ENCODE measurements around the gene CEP112.

DNA sequence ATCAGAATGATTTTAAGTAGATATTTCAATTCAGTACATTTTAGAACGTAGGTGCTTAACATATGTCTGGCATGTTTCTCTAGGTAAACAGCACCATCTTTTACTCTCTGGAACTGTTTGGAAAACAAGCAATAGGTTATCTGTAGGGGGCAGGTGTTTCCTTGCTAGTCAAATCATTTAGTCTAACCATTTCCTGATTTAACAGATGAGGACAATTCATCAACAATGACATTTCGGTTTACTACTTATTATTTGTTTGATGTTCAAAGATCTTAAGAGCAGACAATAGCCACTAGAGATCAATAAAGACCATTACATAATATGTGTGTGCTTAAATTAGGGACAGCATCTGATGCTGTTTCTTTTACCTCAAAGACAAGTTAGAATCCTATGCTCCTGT, 173.1 kb downstream of the CEP112 start:
- TF ChIP-seq, protein P1, sequence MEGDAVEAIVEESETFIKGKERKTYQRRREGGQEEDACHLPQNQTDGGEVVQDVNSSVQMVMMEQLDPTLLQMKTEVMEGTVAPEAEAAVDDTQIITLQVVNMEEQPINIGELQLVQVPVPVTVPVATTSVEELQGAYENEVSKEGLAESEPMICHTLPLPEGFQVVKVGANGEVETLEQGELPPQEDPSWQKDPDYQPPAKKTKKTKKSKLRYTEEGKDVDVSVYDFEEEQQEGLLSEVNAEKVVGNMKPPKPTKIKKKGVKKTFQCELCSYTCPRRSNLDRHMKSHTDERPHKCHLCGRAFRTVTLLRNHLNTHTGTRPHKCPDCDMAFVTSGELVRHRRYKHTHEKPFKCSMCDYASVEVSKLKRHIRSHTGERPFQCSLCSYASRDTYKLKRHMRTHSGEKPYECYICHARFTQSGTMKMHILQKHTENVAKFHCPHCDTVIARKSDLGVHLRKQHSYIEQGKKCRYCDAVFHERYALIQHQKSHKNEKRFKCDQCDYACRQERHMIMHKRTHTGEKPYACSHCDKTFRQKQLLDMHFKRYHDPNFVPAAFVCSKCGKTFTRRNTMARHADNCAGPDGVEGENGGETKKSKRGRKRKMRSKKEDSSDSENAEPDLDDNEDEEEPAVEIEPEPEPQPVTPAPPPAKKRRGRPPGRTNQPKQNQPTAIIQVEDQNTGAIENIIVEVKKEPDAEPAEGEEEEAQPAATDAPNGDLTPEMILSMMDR (conservative IDR thresholded peaks at IDR 0.05; ENCODE audit: low read depth, low read length): no peak
- TF ChIP-seq SMC3 (IDR thresholded peaks at IDR 0.05; ENCODE audit: low read depth, low read length) (no peak), MAFK (IDR thresholded peaks at IDR 0.05; ENCODE audit: low read depth, low read length) (no peak), USF2 (IDR thresholded peaks at IDR 0.05; ENCODE audit: low read depth, low read length) (no peak), RAD21 (IDR thresholded peaks at IDR 0.05; ENCODE audit: low read length) (no peak), POLR2A (IDR thresholded peaks at IDR 0.05; ENCODE audit: low read depth, low read length) (no peak), RCOR1 (IDR thresholded peaks at IDR 0.05; ENCODE audit: insufficient replicate concordance, low read length) (no peak), RFX5 (IDR thresholded peaks at IDR 0.05; ENCODE audit: low read depth, low read length) (no peak)

All from IMR-90 (cell line).